PC-9 (cell line): Measurements from ENCODE around the gene CCNL1.

Experiments used
- EZH2 ChIP-seq: fragments of 200-600 bp; sonication (generic); IDR thresholded peaks from 2 replicates; pipeline ENCODE4 v1.8.0; 2017; ENCODE audit warnings: antibody characterized with exemption, low read depth
- TF ChIP-seq, protein P1 (sequence below): fragments of 200-600 bp; sonication (generic); conservative IDR thresholded peaks from 2 replicates; pipeline ENCODE4 v1.6.1; 2017; ENCODE audit warnings: mixed run types, antibody characterized with exemption, mild to moderate bottlenecking, moderate library complexity

DNA sequence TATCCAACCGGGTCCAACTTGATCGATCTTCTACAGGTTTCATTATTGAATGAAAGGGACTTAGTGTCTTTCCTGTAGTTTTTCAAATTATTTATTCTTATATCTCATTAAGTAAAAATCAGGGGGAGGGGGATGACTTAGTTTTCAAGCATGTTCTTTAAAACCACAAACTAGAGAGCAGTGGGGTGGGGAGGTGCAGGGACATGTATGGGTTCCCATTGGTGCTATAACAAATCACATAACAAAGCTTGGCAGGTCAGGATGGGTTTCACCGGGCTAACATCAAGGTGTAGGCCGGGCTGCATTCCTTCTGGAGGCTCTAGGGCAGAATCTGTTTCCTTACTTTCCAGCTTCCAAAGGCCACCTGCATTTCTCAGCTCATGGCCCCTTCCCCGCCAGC, 32.7 kb downstream of the CCNL1 start:
- TF ChIP-seq, protein P1, sequence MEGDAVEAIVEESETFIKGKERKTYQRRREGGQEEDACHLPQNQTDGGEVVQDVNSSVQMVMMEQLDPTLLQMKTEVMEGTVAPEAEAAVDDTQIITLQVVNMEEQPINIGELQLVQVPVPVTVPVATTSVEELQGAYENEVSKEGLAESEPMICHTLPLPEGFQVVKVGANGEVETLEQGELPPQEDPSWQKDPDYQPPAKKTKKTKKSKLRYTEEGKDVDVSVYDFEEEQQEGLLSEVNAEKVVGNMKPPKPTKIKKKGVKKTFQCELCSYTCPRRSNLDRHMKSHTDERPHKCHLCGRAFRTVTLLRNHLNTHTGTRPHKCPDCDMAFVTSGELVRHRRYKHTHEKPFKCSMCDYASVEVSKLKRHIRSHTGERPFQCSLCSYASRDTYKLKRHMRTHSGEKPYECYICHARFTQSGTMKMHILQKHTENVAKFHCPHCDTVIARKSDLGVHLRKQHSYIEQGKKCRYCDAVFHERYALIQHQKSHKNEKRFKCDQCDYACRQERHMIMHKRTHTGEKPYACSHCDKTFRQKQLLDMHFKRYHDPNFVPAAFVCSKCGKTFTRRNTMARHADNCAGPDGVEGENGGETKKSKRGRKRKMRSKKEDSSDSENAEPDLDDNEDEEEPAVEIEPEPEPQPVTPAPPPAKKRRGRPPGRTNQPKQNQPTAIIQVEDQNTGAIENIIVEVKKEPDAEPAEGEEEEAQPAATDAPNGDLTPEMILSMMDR, result no peak
- no peak for TF ChIP-seq EZH2
